ENCODE data around the gene TTC27.
"Not testable (repeated sequence)": the region's sequence is repeated elsewhere in the genome, so short reads cannot be mapped to it uniquely, and the experiment has no call there.

TTC27 gene

GRCh38 chr2:32847734-32848133 is 219.9 kb downstream of the TTC27 start:
- no peak for DNase-seq (ENCODE audit: low read depth in 2 of 2)

GRCh38 chr2:32849456-32850194 is 221.8 kb downstream of the TTC27 start:
- DNase-seq (ENCODE audit: low read depth in 2 of 2): no peak

DNA sequence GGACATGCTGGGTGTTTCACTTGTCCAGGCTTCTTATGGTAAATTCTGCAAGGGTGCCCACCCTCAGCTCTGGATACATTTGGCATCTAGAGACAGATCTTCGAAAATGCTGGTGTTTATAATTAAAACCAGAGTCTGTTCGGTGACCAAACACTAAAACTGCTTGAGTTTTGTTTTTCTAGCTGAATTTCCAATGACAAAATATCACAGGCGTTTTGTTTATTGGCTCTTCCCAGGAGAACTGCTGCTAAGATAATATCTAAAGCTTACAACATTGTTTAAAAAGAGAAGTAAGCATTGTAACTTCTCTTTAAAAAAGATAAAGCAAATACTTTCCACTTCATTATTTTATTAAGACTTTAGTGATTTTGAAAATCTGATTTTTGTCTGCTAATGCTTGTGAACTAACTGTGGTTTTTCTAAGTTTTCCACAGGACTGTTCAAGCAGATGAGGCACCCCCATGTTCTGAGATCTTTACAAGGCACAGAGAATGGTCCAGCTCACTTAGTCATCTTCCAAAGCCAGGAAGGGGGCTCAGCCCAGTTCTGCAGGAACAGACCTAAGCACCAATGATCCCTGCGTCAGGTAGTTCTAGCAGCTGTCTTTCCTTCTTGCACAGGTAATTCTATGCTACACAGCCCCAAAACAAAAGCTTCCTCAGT is 224.1 kb downstream of the TTC27 start:
- DNase-seq (ENCODE audit: low read depth in 2 of 2): no peak

DNA sequence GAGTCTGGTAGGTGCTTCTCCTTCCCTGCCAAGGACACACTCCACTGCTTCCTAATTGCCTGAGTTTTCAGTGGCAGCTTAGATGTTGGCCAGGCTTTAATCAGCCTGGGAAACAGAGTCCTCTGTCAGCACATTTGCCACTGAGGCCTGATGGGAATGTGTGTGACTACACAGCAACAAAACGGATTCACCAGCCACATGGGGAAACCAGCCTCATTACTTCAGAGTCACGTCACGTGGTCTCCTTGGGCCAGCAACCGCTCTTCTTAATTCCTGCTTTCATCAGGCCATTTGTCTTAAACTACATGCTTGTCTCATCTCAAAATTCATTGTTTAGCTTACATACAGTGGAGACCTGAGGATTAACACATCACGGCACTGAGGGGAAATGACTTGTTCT is 225.0 kb downstream of the TTC27 start:
- no peak for DNase-seq (ENCODE audit: low read depth in 2 of 2)

- DNase-seq (ENCODE audit: low read depth in 2 of 2): no peak
Measured at GRCh38 chr2:32856891-32857290, 229.0 kb downstream of the TTC27 start.

DNA sequence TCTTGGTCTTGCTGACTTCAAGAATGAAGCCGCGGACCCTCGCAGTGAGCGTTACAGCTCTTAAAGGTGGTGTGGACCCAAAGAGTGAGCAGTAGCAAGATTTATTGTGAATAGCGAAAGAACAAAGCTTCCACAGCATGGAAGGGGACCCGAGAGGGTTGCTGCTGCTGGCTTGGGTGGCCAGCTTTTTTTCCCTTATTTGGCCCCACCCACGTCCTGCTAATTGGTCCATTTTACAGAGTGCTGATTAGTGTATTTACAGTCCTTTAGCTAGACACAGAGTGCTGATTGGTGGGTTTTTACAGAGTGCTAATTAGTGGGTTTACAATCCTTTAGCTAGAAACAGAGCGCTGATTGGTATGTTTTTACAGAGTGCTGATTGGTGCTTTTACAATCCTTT is 230.9 kb downstream of the TTC27 start:
- no peak for DNase-seq (ENCODE audit: low read depth in 2 of 2)

GRCh38 chr2:32860385-32860784 is 232.5 kb downstream of the TTC27 start:
- DNase-seq (ENCODE audit: low read depth in 2 of 2): no peak

DNA sequence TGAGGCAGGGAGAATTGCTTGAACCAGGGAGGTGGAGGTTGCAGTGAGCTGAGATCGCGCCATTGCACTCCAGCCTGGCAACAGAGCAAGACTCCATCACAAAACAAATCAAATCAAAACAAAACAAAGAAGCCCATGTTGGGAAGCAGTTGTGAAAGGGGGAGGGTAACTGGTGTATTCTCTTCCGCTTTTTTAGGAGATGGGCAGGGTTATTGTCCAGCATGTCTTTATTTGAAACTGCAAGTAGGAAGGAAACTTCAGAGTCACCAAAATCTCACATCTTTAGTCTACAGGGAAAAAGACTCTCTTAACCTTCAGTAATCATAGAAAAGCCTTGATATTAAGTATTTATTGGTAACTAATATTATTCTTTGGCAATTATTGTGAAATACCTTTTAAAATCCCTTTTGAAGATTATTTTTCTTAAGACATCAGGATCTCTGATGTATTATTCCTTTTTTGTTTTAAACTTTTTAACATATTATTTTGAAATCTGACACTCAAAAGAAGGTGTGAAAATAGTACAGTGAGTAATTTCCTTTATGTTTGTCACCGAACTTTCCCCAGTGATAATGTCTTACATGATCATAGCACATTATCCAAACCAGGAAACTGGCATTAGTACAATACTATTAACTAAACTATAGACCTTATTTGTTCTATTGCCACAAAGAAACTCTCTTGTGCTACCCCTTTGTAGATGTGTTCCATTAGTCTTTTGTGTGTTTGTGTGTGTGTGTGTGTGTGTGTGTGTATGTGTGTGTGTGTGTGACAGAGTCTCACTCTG is 234.6 kb downstream of the TTC27 start:
- no peak for DNase-seq (ENCODE audit: low read depth in 2 of 2)

DNA sequence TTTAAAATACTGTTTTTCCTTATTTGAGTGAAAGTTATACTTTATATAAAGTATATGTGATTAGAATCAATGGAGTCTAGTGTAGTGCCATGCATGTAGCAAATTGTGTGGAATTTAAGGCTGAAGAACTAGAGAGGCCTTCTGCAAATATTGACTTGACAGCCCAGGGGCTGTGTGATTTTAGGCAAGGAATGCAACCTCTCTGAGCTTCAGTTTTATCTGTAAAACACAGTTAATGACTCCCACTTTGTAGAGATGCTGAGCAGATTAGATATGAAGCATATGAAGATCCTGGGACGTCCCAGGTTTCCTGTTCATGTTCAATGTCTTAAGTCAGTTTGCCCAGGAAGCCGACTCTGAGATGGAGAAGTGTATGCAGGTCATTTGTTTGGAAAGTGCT is 235.5 kb downstream of the TTC27 start:
- DNase-seq (ENCODE audit: low read depth in 2 of 2): no peak

DNA sequence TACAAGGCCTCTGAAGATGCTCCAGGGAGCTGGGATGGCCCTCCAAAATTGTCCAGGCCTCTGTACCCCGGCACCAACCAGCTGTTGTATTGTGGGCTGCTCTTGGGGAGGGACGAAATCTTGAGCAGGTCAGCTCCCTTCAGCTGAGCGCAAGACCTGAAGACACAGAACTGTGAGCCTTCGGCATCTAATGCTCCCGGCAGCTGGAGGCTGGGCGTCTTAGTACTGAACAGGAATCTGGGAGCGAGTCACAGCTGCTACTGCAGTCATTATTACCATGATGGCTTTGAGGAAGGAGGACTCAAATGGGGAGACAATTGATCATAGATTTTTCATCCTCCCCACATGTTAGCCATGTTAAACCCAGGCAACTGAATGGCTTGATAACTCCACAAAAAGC is 236.0 kb downstream of the TTC27 start:
- DNase-seq (ENCODE audit: low read depth in 2 of 2): no peak

GRCh38 chr2:32864334-32865111 is 236.7 kb downstream of the TTC27 start:
- no peak for DNase-seq (ENCODE audit: low read depth in 2 of 2)

GRCh38 chr2:32865399-32866068 is 237.7 kb downstream of the TTC27 start:
- no peak for DNase-seq (ENCODE audit: low read depth in 2 of 2)

DNA sequence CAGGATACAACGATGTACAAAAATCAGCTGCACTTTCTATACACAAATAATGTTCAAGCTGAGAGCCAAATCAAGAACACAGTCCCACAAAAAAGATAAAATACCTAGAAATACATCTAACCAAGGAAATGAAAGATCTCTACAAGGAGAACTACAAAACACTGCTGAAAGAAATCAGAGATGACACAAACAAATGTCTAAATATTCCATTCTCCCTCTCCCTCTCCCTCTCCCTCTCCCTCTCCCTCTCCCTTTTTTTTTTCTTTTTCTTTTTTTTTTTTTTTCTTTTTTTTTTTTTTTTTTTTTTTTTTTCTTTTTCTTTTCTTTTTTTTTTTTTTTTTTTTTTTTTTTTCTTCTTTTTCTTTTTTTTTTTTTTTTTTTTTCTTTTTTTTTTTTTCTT is 238.6 kb downstream of the TTC27 start:
- not testable (repeated sequence) for DNase-seq (ENCODE audit: low read depth in 2 of 2)
